Measurements from ENCODE around the gene PIP5K1B.

PIP5K1B gene

DNA sequence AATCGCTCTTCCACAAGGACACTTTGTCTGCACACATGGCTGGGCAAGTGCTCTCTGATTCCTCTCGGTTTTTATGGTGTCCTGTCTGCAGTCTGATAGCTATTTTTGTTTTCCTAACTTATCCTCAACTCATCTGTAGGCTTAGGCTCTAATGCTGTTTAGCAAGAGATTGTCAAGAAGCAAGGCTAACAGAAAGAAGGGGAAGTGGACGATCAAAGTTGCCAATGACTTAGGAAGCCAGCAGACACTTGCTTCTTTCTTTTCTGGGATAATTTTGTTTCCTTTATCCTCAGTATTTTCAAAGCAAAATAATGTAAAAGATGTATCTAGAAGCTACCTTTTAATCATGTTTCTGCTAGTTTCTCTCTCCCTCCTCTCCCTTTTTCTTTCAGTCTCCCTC is 178.2 kb downstream of the PIP5K1B start:
- no peaks in the 10 kb centered on the region for H4K20me1 ChIP-seq (ENCODE audit: insufficient read depth, low read length)
- no peaks in the 10 kb centered on the region for H3K27me3 ChIP-seq (ENCODE audit: insufficient read depth, low read length)
- H3K4me3 ChIP-seq (ENCODE audit: low read depth, low read length, poor library complexity, severe bottlenecking), result no peak overlapping the region
- H3K9me3 ChIP-seq (ENCODE audit: low read length), result no peaks in the 10 kb centered on the region
- no peak overlapping the region for H2AFZ ChIP-seq (ENCODE audit: low read length)
- H3K27ac ChIP-seq (ENCODE audit: low read depth, low read length, poor library complexity, severe bottlenecking), result no peak overlapping the region
- no peaks in the 10 kb centered on the region for H3K4me1 ChIP-seq (ENCODE audit: insufficient read depth, low read length, severe bottlenecking)
- H3K9me2 ChIP-seq (ENCODE audit: low read depth, low read length), result no peaks in the 10 kb centered on the region
- no peak overlapping the region for H3K4me2 ChIP-seq (ENCODE audit: low read length)
- H3K79me2 ChIP-seq (ENCODE audit: insufficient read depth, low read length), result no peaks in the 10 kb centered on the region
- no peaks in the 10 kb centered on the region for H3F3A ChIP-seq (ENCODE audit: insufficient read depth, low read length)
- H3K9ac ChIP-seq (ENCODE audit: low read length), result no peak overlapping the region
- TF ChIP-seq EZH2 (IDR thresholded peaks at IDR 0.05; ENCODE audit: borderline replicate concordance, low read length), result no peak
- TF ChIP-seq, protein P1, sequence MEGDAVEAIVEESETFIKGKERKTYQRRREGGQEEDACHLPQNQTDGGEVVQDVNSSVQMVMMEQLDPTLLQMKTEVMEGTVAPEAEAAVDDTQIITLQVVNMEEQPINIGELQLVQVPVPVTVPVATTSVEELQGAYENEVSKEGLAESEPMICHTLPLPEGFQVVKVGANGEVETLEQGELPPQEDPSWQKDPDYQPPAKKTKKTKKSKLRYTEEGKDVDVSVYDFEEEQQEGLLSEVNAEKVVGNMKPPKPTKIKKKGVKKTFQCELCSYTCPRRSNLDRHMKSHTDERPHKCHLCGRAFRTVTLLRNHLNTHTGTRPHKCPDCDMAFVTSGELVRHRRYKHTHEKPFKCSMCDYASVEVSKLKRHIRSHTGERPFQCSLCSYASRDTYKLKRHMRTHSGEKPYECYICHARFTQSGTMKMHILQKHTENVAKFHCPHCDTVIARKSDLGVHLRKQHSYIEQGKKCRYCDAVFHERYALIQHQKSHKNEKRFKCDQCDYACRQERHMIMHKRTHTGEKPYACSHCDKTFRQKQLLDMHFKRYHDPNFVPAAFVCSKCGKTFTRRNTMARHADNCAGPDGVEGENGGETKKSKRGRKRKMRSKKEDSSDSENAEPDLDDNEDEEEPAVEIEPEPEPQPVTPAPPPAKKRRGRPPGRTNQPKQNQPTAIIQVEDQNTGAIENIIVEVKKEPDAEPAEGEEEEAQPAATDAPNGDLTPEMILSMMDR (IDR thresholded peaks at IDR 0.05; ENCODE audit: low read length), result no peak
- no peaks in the 10 kb centered on the region for H3K36me3 ChIP-seq (ENCODE audit: insufficient read depth, low read length)

DNA sequence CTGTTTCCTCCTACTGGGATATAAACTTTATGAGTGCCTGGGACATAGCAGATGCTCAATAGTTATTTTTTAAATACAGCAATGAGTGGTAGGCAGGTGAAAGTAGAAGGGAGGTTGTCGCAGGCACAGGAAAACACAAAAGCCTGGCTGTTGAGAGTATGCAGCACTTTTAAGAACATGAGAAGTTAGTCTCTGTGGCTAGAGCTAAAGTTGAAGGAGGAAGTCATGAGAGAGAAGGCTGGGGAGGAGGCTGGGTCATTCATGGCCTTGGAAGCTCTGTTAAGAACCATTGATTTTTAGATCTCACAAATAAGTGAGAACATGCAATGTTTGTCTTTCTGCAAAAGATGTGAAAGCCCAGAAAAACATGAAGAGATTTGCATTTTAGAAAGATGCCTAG is 182.2 kb downstream of the PIP5K1B start:
- no peak for TF ChIP-seq EZH2 (IDR thresholded peaks at IDR 0.05; ENCODE audit: borderline replicate concordance, low read length)
- TF ChIP-seq, protein P1 (IDR thresholded peaks at IDR 0.05; ENCODE audit: low read length), result no peak
- Histone ChIP-seq H4K20me1 (ENCODE audit: insufficient read depth, low read length) (no peaks in the 10 kb centered on the region), H3K4me2 (ENCODE audit: low read length) (no peak overlapping the region), H3K9me2 (ENCODE audit: low read depth, low read length) (no peaks in the 10 kb centered on the region), H3K36me3 (ENCODE audit: insufficient read depth, low read length) (no peaks in the 10 kb centered on the region), H3K27ac (ENCODE audit: low read depth, low read length, poor library complexity, severe bottlenecking) (no peak overlapping the region), H3K4me1 (ENCODE audit: insufficient read depth, low read length, severe bottlenecking) (no peaks in the 10 kb centered on the region), H3K9me3 (ENCODE audit: low read length) (no peaks in the 10 kb centered on the region), H3K9ac (ENCODE audit: low read length) (no peak overlapping the region), H3K79me2 (ENCODE audit: insufficient read depth, low read length) (no peaks in the 10 kb centered on the region), H2AFZ (ENCODE audit: low read length) (no peak overlapping the region), H3K27me3 (ENCODE audit: insufficient read depth, low read length) (no peaks in the 10 kb centered on the region), H3K4me3 (ENCODE audit: low read depth, low read length, poor library complexity, severe bottlenecking) (no peak overlapping the region), H3F3A (ENCODE audit: insufficient read depth, low read length) (no peaks in the 10 kb centered on the region)

DNA sequence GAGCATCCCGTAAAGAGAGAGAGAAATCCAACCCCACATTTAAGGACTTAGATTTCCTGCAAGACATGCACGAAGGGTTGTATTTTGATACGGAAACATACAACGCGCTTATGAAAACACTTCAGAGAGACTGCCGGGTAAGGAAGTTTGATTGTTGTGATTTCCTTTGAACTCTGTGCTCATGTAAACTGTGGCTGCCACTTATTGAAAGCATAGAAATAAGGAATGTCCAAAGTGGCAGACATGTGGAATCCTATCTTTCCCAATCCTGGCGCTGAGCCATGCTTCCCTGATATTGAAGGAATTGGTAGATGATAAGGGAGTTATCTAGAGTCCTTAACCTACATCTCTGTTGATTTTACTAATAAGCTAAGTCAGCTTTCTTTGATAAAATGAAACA is 189.5 kb downstream of the PIP5K1B start:
- Histone ChIP-seq H3K27me3 (ENCODE audit: insufficient read depth, low read length) (no peaks in the 10 kb centered on the region), H3F3A (ENCODE audit: insufficient read depth, low read length) (no peaks in the 10 kb centered on the region), H2AFZ (ENCODE audit: low read length) (no peak overlapping the region), H3K27ac (ENCODE audit: low read depth, low read length, poor library complexity, severe bottlenecking) (no peak overlapping the region), H3K9me3 (ENCODE audit: low read length) (no peaks in the 10 kb centered on the region), H3K9ac (ENCODE audit: low read length) (no peak overlapping the region), H4K20me1 (ENCODE audit: insufficient read depth, low read length) (no peaks in the 10 kb centered on the region), H3K4me2 (ENCODE audit: low read length) (no peak overlapping the region), H3K79me2 (ENCODE audit: insufficient read depth, low read length) (no peaks in the 10 kb centered on the region), H3K36me3 (ENCODE audit: insufficient read depth, low read length) (no peaks in the 10 kb centered on the region), H3K9me2 (ENCODE audit: low read depth, low read length) (no peaks in the 10 kb centered on the region), H3K4me3 (ENCODE audit: low read depth, low read length, poor library complexity, severe bottlenecking) (no peak overlapping the region), H3K4me1 (ENCODE audit: insufficient read depth, low read length, severe bottlenecking) (no peaks in the 10 kb centered on the region)
- no peak for TF ChIP-seq EZH2 (IDR thresholded peaks at IDR 0.05; ENCODE audit: borderline replicate concordance, low read length)
- TF ChIP-seq, protein P1 (IDR thresholded peaks at IDR 0.05; ENCODE audit: low read length), result no peak
